Body of pancreas (tissue), 4 donors: ENCODE measurements around the gene SART3. TPM values are rescaled to one million over a fixed set of nuclear protein-coding genes. Genes with fewer than 3 reads are reported as not detected.

Experiments
- ATAC-seq: fragments of 150-250 bp; one replicate; pipeline ENCODE4 v1.9.1; 2016
- DNase-seq, 4 donors: peaks; one replicate each; pipeline ENCODE4 v3.0.0-alpha.2; 2019
- H3K27ac ChIP-seq, 4 donors: fragments of 200-600 bp; sonication (generic); 1 replicate in 3 of 4; 2 replicates in 1 of 4; pipeline versions ENCODE4 v1.5.1 to v1.6.1; 2016 to 2019; ENCODE audit warnings: mild to moderate bottlenecking in 1 of 4, mixed read lengths in 1 of 4, moderate library complexity in 1 of 4
- H3K27me3 ChIP-seq, 2 donors: fragments of 200-600 bp; sonication (generic); one replicate each; pipeline ENCODE4 v1.6.0; 2016; ENCODE audit warnings: mild to moderate bottlenecking in 1 of 2
- H3K36me3 ChIP-seq, 2 donors: fragments of 200-600 bp; sonication (generic); replicated peaks in 1 of 2; 2 replicates each; pipeline ENCODE4 v1.5.1; 2016; ENCODE audit warnings: low read depth in 2 of 2; ENCODE audit not compliant: insufficient read depth in 1 of 2
- H3K4me1 ChIP-seq: fragments of 200-600 bp; sonication (generic); one replicate; pipeline ENCODE4 v1.6.0; 2016
- H3K4me3 ChIP-seq, 2 donors: fragments of 200-600 bp; sonication (generic); 1 replicate in 1 of 2; 2 replicates in 1 of 2; pipeline ENCODE4 v1.5.1; 2016 to 2019
- H3K9me3 ChIP-seq, 3 donors: fragments of 200-600 bp; sonication (generic); 1 replicate in 2 of 3; 2 replicates in 1 of 3; pipeline ENCODE4 v1.5.1; 2016
- CTCF ChIP-seq, 7 experiments: fragments of 450-650 bp in 4 of 7; fragments of 200-600 bp in 3 of 7; sonication (generic) in 3 of 7; IDR thresholded peaks; one replicate each; pipeline ENCODE4 v1.5.1; 2016 to 2019; ENCODE audit warnings: antibody characterized with exemption in 7 of 7
- POLR2A ChIP-seq, 3 donors: fragments of 450-650 bp; IDR thresholded peaks; one replicate each; pipeline ENCODE4 v1.6.1; 2016; ENCODE audit warnings: antibody characterized with exemption in 3 of 3, mild to moderate bottlenecking in 2 of 3
- WGBS, 2 donors: methylation state at CpG; one replicate each; pipeline ENCODE4 v1.1.5; 2017; 5-methylcytosine and 5-hydroxymethylcytosine counted together
- intact Hi-C: fragments of 100-400 bp; cut with DNase I; formaldehyde crosslinking; loops from one replicate; pipeline ENCODE4 v1.15.1; 2023
- total RNA-seq, 2 donors: library from RNA; depleted of rRNA; stranded (reverse); fragments of >200 nt; gene quantifications; one replicate each; pipeline ENCODE4 v1.1.0, GENCODE V29; 2016

The SART3 gene
- total RNA-seq, 2 donors from 2014 or later: 20.2 to 38.6 TPM

- Histone ChIP-seq H3K4me1 (peaks cover 26% of the 10 kb centered on the region), H3K27ac (no peak overlapping the region), H3K27me3 (no peaks in the 10 kb centered on the region), H3K9me3 (no peaks in the 10 kb centered on the region), H3K4me3 (no peak overlapping the region), H3K36me3 (peaks cover 0 to 27% of the 10 kb centered on the region in 2 donors)
- DNase-seq: no peak
- ATAC-seq: no peak
- intact Hi-C loops: loop anchor here (5.0 kb wide), 1 partner anchor 38 kb away; no protein-coding TSS in a partner anchor
- WGBS, 2 donors: 56 to 63% methylated on average over 4 of the region's 4 CpGs
- TF ChIP-seq POLR2A (IDR thresholded peaks at IDR 0.05): no peak
- no peak for TF ChIP-seq CTCF (IDR thresholded peaks at IDR 0.05)
These were observed 41.4 kb downstream of the SART3 start for GRCh38 chr12:108519558-108519957.

- Histone ChIP-seq H3K9me3 (no peaks in the 10 kb centered on the region), H3K27me3 (no peaks in the 10 kb centered on the region), H3K4me3 (no peak overlapping the region), H3K4me1 (peaks cover 26% of the 10 kb centered on the region), H3K27ac (no peak overlapping the region), H3K36me3 (peaks cover 0 to 21% of the 10 kb centered on the region in 2 donors)
- 89 to 90% methylated on average over 23 to 39 of the region's 39 CpGs for WGBS, 2 donors
- DNase-seq (no peak), ATAC-seq (no peak)
- intact Hi-C loops: loop anchor here (5.0 kb wide), 1 partner anchor 38 kb away; no protein-coding TSS in a partner anchor
- TF ChIP-seq CTCF (IDR thresholded peaks at IDR 0.05) (no peak), POLR2A (IDR thresholded peaks at IDR 0.05) (no peak)
These were observed 42.1 kb downstream of the SART3 start for GRCh38 chr12:108518716-108519496.

- WGBS, 2 donors: 90 to 93% methylated on average over 20 to 24 of the region's 24 CpGs
- DNase-seq (no peak), ATAC-seq (no peak)
- H3K9me3 ChIP-seq: no peaks in the 10 kb centered on the region
- TF ChIP-seq POLR2A (IDR thresholded peaks at IDR 0.05): no peak
- TF ChIP-seq CTCF (IDR thresholded peaks at IDR 0.05): no peak
- no peaks in the 10 kb centered on the region for H3K27me3 ChIP-seq
- intact Hi-C loops: loop anchor here (5.0 kb wide), 1 partner anchor 39 kb away; no protein-coding TSS in a partner anchor
- H3K4me3 ChIP-seq: no peak overlapping the region
- H3K36me3 ChIP-seq: peaks cover 0 to 21% of the 10 kb centered on the region in 2 donors
- no peak overlapping the region for H3K27ac ChIP-seq
- H3K4me1 ChIP-seq: peaks cover 26% of the 10 kb centered on the region
These were observed 42.8 kb downstream of the SART3 start for GRCh38 chr12:108518101-108518715.

- Histone ChIP-seq H3K4me3 (no peak overlapping the region), H3K9me3 (no peaks in the 10 kb centered on the region), H3K36me3 (peaks cover 0 to 21% of the 10 kb centered on the region in 2 donors), H3K27ac (no peak overlapping the region), H3K27me3 (no peaks in the 10 kb centered on the region), H3K4me1 (peaks cover 26% of the 10 kb centered on the region)
- TF ChIP-seq POLR2A (IDR thresholded peaks at IDR 0.05) (no peak), CTCF (IDR thresholded peaks at IDR 0.05) (no peak)
- ATAC-seq (no peak), DNase-seq (no peak)
- intact Hi-C loops: loop anchor here (5.0 kb wide), 1 partner anchor 40 kb away; no protein-coding TSS in a partner anchor
- 86 to 92% methylated on average over 12 of the region's 12 CpGs for WGBS, 2 donors
These were observed 43.5 kb downstream of the SART3 start for GRCh38 chr12:108517288-108518100.
